Immature natural killer cell (primary cell): ENCODE measurements around the gene IDH3B. TPM values are rescaled to one million over a fixed set of nuclear protein-coding genes. Genes with fewer than 3 reads are reported as not detected.
A peak's percentile ranks its signal among the peaks of the same experiment; 100 is the strongest.

ENCODE experiments used
- DNase-seq, 3 donors: peaks; one replicate each; pipeline ENCODE4 v3.0.0; 2022; ENCODE audit warnings: mixed read lengths in 1 of 3
- H3K27ac Mint-ChIP-seq, 6 donors: one replicate each; pipeline ENCODE4 v1.8.0; 2020; ENCODE audit warnings: mixed read lengths in 6 of 6, mild to moderate bottlenecking in 5 of 6, inconsistent platforms in 4 of 6, moderate library complexity in 3 of 6
- H3K27me3 Mint-ChIP-seq, 3 donors: one replicate each; pipeline ENCODE4 v1.8.0; 2020 to 2021; ENCODE audit warnings: low read depth in 3 of 3, mild to moderate bottlenecking in 3 of 3, mixed read lengths in 3 of 3, moderate library complexity in 3 of 3, inconsistent platforms in 1 of 3
- H3K36me3 Mint-ChIP-seq, 3 donors: one replicate each; pipeline ENCODE4 v1.8.0; 2020; ENCODE audit warnings: mixed read lengths in 3 of 3, inconsistent platforms in 2 of 3, mild to moderate bottlenecking in 2 of 3
- H3K4me1 Mint-ChIP-seq, 2 donors: one replicate each; pipeline ENCODE4 v1.8.0; 2020; ENCODE audit warnings: inconsistent platforms in 2 of 2, mild to moderate bottlenecking in 2 of 2, mixed read lengths in 2 of 2, moderate library complexity in 1 of 2
- H3K4me3 Mint-ChIP-seq, 5 donors: one replicate each; pipeline ENCODE4 v1.8.0; 2020; ENCODE audit warnings: mild to moderate bottlenecking in 5 of 5, mixed read lengths in 5 of 5, inconsistent platforms in 3 of 5, moderate library complexity in 3 of 5
- H3K9me3 Mint-ChIP-seq, 6 donors: one replicate each; pipeline ENCODE4 v1.8.0; 2020; ENCODE audit warnings: mild to moderate bottlenecking in 6 of 6, mixed read lengths in 6 of 6, inconsistent platforms in 4 of 6, moderate library complexity in 3 of 6
- polyA plus RNA-seq, 3 donors: library from polyadenylated mRNA; unstranded; fragments of 300-500 nt; fragmentation: Illumina TruSeq; gene quantifications; one replicate each; pipeline ENCODE4 v1.2.3, GENCODE V29; 2021

Gene IDH3B
- polyA plus RNA-seq, 3 donors from 2014 or later: 110 to 185 (median 133) TPM

DNA sequence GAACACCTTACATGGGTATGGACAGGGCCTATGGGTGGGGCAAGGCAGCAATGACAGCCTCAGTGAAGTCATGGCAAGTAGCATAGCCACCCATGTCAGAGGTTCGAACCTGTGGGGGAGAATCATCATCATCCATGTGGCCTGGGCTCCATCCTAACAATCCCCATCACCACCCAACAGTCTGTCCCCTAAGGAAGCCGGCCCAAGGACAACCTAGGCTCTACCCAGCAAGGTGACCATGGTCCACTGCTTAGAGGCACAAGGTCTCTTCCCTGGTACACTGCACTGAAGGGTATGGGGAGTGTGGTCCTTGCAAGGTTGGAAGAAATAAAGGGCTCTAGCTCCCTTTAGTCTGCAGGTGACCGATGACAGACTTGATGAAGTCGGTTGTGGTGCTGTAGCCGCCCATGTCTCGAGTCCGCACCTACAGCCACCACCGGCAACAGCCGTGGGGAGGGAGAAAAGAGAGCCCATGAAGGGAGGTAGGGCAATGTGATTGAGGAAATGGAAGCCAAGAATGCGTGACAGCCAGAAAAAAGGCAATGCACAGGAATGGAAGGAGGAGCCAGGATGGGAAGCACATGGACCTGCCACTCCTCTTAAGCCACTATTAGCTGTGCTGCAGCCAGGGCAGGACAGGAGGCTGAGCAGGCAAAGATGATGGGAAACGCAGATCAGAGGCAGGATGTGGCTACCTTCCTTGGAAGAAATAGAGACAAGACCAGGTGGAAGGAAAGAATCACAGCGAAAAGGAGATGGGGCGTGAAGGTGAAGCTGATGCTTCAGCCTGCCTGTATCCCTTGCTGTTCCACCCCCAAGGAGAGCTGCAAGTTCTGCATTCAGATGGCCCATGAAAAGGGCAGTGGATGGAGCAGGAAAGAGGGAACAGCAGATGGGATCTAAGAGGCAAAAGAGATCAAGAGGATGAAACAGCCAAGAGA is 5.3 kb downstream of the IDH3B start:
- no peak for DNase-seq
- Mint-ChIP-seq H3K4me3 (no peak overlapping the region), H3K27me3 (peaks cover 4 to 10% (median 8%) of the 10 kb centered on the region in 3 donors), H3K36me3 (peaks cover 46 to 68% (median 47%) of the 10 kb centered on the region in 3 donors), H3K9me3 (no peaks in the 10 kb centered on the region), H3K4me1 (peaks cover 31 to 45% of the 10 kb centered on the region in 2 donors), H3K27ac (peak overlapping the region in 2 of 6 donors; percentile 58 to 78)

DNA sequence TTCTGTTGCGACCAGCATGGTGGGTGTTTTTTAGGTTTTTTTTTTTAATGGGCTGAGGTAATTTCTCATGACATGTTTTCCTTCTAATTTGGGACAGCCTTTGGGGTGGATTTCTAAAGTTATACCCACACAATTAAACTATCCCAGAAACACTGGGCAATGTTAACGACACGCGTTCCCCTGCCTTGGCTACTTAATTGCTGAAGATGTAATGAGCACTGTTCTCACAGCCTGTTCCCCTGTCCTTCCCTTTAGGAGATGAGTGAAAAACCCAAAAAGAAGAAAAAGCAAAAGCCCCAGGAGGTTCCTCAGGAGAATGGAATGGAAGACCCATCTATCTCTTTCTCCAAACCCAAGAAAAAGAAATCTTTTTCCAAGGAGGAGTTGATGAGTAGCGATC is 6.3 kb downstream of the IDH3B start:
- Mint-ChIP-seq H3K9me3 (no peaks in the 10 kb centered on the region), H3K27me3 (peaks cover 4 to 13% (median 8%) of the 10 kb centered on the region in 3 donors), H3K4me3 (no peak overlapping the region), H3K4me1 (peaks cover 28 to 42% of the 10 kb centered on the region in 2 donors), H3K36me3 (peaks cover 46 to 68% (median 47%) of the 10 kb centered on the region in 3 donors), H3K27ac (peak overlapping the region in 1 of 6 donors; percentile 62)
- DNase-seq: no peak

DNA sequence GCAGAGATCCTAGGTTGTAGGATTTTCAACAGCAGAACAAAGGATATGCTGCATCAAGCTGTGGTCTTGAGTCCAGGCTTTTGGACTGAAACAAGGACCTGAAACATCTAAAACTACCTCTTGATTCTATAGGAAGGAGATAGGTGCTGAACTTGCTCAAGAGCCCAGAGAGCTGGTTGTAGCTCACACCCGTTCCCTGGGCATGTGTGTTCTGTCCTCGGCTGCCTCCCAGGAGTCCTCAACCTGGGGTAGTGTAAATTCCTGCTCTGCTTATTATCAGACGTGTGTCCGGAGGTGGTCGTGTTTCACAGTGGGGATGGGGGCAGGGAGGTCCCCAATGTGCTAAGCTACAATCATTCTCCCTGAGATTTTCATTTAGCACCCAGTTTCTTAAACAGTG is 6.8 kb downstream of the IDH3B start:
- H3K27me3 Mint-ChIP-seq: peaks cover 4 to 15% (median 8%) of the 10 kb centered on the region in 3 donors
- no peak overlapping the region for H3K4me3 Mint-ChIP-seq
- peaks cover 45 to 66% (median 45%) of the 10 kb centered on the region in 3 donors for H3K36me3 Mint-ChIP-seq
- no peak for DNase-seq
- H3K27ac Mint-ChIP-seq: peak overlapping the region in 2 of 6 donors; percentile 42 to 62
- peaks cover 27 to 39% of the 10 kb centered on the region in 2 donors for H3K4me1 Mint-ChIP-seq
- no peaks in the 10 kb centered on the region for H3K9me3 Mint-ChIP-seq

DNA sequence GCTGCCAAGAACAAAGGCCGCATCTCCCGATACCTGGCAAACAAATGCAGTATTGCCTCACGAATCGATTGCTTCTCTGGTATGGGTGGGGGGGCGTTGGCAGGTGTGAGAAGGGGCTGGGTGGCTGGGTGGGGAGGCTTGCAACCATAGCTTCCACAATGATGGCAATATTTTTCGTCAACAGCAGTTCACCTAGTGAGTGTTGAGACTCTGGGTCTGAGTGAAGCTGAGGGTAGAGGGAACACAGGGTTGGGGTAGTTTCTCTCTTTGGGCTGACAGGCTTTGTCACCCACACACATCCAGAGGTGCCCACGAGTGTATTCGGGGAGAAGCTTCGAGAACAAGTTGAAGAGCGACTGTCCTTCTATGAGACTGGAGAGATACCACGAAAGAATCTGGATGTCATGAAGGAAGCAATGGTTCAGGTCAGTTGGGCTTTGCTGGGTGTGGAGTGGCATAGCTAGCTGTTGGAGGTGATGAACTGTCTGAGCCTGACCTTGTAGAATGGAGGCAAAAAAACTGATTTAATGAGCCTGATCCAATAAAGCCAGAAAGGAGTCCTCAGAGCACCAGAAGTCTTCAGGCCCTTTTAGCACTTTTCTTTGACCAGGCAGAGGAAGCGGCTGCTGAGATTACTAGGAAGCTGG is 7.4 kb downstream of the IDH3B start:
- Mint-ChIP-seq H3K27me3 (peaks cover 4 to 15% (median 10%) of the 10 kb centered on the region in 3 donors), H3K36me3 (peaks cover 39 to 62% (median 42%) of the 10 kb centered on the region in 3 donors), H3K4me1 (peaks cover 26 to 35% of the 10 kb centered on the region in 2 donors), H3K9me3 (no peaks in the 10 kb centered on the region), H3K27ac (peak overlapping the region in 4 of 6 donors; percentile 20 to 62 (median 48)), H3K4me3 (no peak overlapping the region)
- DNase-seq: no peak

DNA sequence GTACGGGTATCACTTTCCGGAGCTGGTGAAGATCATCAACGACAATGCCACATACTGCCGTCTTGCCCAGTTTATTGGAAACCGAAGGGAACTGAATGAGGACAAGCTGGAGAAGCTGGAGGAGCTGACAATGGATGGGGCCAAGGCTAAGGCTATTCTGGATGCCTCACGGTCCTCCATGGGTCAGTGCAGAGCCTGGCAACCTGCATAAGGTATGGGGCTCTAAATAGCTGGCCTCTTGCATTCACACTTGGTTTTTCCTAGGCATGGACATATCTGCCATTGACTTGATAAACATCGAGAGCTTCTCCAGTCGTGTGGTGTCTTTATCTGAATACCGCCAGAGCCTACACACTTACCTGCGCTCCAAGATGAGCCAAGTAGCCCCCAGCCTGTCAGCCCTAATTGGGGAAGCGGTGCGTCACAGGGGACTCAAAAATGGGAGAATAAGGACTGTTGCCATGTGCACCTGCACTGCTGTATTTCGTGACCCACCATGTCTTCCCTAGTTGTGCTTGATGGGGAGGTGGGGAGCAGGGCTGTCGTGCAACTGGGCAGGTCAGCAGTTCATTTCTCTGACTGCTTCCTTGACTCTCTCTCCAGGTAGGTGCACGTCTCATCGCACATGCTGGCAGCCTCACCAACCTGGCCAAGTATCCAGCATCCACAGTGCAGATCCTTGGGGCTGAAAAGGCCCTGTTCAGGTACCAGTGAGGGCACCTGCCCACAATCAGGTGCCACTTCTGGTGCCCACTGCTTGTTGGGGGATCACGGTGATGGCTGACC is 8.5 kb downstream of the IDH3B start:
- Mint-ChIP-seq H3K4me1 (peaks cover 29 to 40% of the 10 kb centered on the region in 2 donors), H3K36me3 (peaks cover 36 to 54% (median 37%) of the 10 kb centered on the region in 3 donors), H3K27me3 (peaks cover 4 to 15% (median 12%) of the 10 kb centered on the region in 3 donors), H3K4me3 (no peak overlapping the region), H3K9me3 (no peaks in the 10 kb centered on the region), H3K27ac (peak overlapping the region in 1 of 6 donors; percentile 65)
- DNase-seq: no peak

DNA sequence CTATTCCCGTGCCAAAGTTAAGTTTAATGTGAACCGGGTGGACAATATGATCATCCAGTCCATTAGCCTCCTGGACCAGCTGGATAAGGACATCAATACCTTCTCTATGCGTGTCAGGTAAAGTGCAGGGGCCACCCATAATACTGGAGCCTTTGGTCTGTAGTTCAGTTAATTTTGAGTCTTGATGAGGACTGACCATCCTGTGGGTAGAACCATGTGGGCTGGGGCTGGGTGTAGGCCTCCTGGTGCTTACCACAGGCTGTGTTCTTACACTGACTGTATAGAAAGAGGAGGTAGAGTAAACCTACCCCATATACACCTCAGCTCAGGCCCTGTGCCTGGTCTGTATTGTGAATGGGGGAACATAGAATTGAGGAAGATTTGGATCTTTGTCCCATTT is 9.2 kb downstream of the IDH3B start:
- Mint-ChIP-seq H3K36me3 (peaks cover 33 to 48% (median 36%) of the 10 kb centered on the region in 3 donors), H3K4me3 (peak overlapping the region; percentile 46 to 90 (median 87))

DNA sequence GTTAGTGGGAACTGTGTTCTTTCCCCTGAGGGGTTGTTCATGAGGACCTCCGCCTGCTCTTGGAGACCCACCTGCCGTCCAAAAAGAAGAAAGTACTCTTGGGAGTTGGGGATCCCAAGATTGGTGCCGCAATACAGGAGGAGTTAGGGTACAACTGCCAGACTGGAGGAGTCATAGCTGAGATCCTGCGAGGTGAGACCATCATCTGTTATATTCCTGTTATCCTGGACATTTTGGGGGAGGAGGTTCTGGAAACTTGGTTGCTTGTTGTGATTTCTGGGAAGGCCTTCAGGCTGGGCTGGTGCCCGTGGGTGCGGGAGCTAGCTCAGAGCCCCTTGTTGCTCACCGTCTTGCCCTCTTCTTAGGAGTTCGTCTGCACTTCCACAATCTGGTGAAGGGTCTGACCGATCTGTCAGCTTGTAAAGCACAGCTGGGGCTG is 9.6 kb downstream of the IDH3B start:
- no peak for DNase-seq
- H3K27me3 Mint-ChIP-seq: peaks cover 4 to 15% (median 12%) of the 10 kb centered on the region in 3 donors
- H3K36me3 Mint-ChIP-seq: peaks cover 33 to 46% (median 36%) of the 10 kb centered on the region in 3 donors
- H3K27ac Mint-ChIP-seq: peak overlapping the region in 3 of 6 donors; percentile 44 to 65 (median 57)
- H3K4me1 Mint-ChIP-seq: peaks cover 29 to 45% of the 10 kb centered on the region in 2 donors
- H3K9me3 Mint-ChIP-seq: no peaks in the 10 kb centered on the region
- H3K4me3 Mint-ChIP-seq: peak overlapping the region; percentile 46 to 90 (median 87)

More for the DNA sequence above, 9.2 kb downstream of the IDH3B start:
- H3K27me3 Mint-ChIP-seq: peaks cover 4 to 15% (median 12%) of the 10 kb centered on the region in 3 donors
- peaks cover 29 to 45% of the 10 kb centered on the region in 2 donors for H3K4me1 Mint-ChIP-seq
- no peaks in the 10 kb centered on the region for H3K9me3 Mint-ChIP-seq
- peak overlapping the region in 2 of 6 donors; percentile 44 to 65 for H3K27ac Mint-ChIP-seq
- DNase-seq: no peak

DNA sequence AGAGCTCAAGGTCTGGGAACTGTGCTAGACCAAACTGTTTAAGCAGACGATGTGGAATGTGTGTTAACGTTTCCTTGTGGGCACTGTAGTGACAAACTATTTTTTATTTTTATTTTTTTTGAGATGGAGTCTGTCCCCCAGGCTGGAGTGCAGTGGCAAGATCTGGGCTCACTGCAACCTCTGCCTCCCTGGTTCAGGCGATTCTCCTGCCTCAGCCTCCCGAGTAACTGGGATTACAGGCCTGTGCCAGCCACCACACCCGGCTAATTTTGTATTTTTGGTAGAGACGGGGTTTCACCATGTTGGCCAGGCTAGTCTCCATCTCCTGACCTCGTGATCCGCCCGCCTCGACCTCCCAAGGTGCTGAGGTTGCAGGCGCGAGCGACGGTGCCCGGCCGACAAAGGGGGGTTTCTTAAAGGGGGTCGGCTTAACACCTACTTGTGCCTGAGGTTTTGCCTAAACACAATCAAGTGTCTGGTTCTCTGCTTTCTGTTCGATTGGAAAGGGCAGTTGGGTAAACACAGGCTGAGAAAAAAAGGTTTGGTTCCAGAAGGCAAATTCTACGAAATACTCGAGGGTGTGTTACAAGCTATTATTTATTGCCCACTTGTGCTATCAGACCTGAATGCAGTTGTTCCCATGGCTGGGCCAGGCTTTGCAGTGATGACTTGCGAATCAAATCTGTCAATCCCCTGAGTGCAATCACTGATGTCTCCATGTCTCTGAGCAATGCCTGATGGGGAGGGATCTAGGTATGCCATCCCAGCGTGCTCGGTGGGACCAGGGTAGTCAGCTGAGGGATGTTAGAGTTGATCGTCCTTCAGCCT is 10.2 kb downstream of the IDH3B start:
- DNase-seq: no peak
- H3K9me3 Mint-ChIP-seq: no peaks in the 10 kb centered on the region
- peaks cover 29 to 45% of the 10 kb centered on the region in 2 donors for H3K4me1 Mint-ChIP-seq
- H3K27ac Mint-ChIP-seq: peak overlapping the region in 4 of 6 donors; percentile 35 to 81 (median 69)
- H3K36me3 Mint-ChIP-seq: peaks cover 29 to 41% (median 32%) of the 10 kb centered on the region in 3 donors
- peak overlapping the region; percentile 87 to 93 (median 89) for H3K4me3 Mint-ChIP-seq
- peaks cover 3 to 14% (median 12%) of the 10 kb centered on the region in 3 donors for H3K27me3 Mint-ChIP-seq

DNA sequence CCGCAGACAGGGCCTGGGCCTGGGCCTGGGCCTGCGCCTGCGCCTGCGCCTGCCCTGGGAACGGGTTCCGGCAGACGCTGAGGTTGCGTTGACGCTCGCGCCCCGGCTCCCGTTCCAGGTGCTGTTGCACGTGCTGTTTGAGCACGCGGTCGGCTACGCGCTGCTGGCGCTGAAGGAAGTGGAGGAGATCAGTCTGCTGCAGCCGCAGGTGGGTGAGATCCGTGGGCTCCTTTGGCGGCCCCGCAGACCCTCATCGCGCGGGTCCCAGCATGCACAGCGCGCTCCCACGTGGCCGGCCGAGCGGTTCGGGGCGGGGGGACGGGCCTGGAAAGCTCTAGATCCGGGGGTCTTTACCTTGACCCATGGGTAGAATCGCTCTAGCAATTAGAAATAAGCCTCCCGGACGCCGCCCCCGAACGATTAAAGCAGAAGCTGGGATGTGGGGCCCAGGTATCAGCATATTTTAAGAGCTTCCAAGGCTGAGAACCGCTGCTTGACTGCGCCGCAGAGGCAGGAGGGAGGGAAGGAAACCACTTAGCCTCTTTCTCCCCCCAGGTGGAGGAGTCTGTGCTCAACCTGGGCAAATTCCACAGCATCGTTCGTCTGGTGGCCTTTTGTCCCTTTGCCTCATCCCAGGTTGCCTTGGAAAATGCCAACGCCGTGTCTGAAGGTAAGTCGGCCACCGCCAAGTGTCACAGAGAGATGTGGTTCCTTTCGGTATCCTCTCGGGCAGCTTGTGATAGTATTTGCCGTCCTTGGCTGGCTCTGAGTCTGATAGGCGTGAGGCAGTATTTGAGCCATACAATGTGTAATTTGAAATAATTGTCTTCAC is 11.1 kb downstream of the IDH3B start:
- peaks cover 2 to 11% (median 8%) of the 10 kb centered on the region in 3 donors for H3K27me3 Mint-ChIP-seq
- peaks cover 29 to 45% of the 10 kb centered on the region in 2 donors for H3K4me1 Mint-ChIP-seq
- peak in 1 of 3 donors; percentile 23 for DNase-seq
- peak overlapping the region; percentile 87 to 93 (median 89) for H3K4me3 Mint-ChIP-seq
- H3K27ac Mint-ChIP-seq: peak overlapping the region; percentile 59 to 87 (median 78)
- no peaks in the 10 kb centered on the region for H3K9me3 Mint-ChIP-seq
- peaks cover 22 to 33% (median 30%) of the 10 kb centered on the region in 3 donors for H3K36me3 Mint-ChIP-seq

DNA sequence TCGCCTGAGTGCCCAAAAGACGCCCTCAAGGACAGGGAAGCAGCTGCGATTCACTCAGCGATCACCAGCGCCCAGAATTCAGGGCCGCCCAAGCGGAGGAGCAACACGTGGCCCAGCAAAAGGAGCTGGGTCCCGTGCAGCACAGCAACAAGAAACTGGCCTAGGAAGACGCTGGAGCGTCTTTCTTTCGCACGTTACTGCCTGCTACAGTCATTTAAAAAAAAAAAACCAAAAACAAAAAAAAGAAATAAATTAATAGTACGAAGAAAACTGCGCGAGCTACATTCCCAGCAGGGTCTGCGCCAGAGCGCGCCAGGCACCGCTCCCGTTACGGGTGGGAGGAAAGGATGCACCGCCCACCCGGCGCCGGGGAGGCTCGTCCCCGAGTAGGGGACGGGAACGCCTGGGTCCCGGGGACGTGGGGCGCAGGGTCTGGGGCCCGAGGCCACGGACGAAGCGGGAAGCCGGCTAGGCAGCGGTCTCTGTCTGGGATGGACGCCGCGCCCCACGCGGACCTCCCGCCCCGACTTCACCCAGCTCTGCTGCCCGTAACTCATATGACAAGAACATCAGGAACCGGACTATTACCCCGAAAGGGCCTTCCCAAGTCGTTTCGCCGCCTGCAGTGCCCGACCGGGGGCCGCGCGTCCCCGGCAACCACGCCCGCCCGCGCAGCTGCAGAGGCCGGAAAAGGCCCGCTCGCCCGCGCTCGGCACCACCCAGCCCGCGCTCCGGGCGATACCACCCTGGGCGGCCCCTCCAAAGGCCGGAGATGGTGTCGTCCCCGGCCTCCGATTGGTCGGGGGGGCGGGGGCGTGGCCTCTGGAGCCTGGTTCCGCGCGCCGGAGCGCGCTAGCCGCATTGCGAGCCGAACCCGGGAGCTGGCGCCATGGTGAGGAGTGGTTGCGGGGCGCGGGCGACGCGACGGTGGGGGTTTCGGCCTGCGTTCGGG is 12.0 kb downstream of the IDH3B start, which contains the start of gene NOP56:
NOP56 (plus strand) TSS at position 861 of the 952 bp plus-strand sequence; CDS start at position 890, 29 bp downstream.
- peak; percentile 96 for DNase-seq
- peaks cover 13 to 24% (median 22%) of the 10 kb centered on the region in 3 donors for H3K36me3 Mint-ChIP-seq
- no peaks in the 10 kb centered on the region for H3K9me3 Mint-ChIP-seq
- peaks cover 2 to 11% (median 4%) of the 10 kb centered on the region in 3 donors for H3K27me3 Mint-ChIP-seq
- peaks cover 31 to 45% of the 10 kb centered on the region in 2 donors for H3K4me1 Mint-ChIP-seq
- H3K4me3 Mint-ChIP-seq: peak within 1 kb of the TSS; percentile 87 to 93 (median 90)
- peak within 1 kb of the TSS; percentile 77 to 92 (median 84) for H3K27ac Mint-ChIP-seq
